Fibroblast of lung (primary cell): Measurements from ENCODE around the gene UGT1A1.
"Not testable (repeated sequence)": the region's sequence is repeated elsewhere in the genome, so short reads cannot be mapped to it uniquely, and the experiment has no call there.

Experiments
- EZH2 ChIP-seq: IDR thresholded peaks from 2 replicates; pipeline ENCODE4 v1.5.1; 2012; ENCODE audit warnings: low read length, control low read depth, mild to moderate bottlenecking; ENCODE audit errors: missing control alignments
- TF ChIP-seq, protein P1 (sequence below), 2 donors: IDR thresholded peaks in 1 of 2; conservative IDR thresholded peaks in 1 of 2; 1 replicate in 1 of 2; 2 replicates in 1 of 2; pipeline ENCODE4 v1.5.1; 2011 to 2012; ENCODE audit warnings: low read length in 2 of 2, control low read depth in 1 of 2, inconsistent platforms in 1 of 2, low read depth in 1 of 2, mild to moderate bottlenecking in 1 of 2

DNA sequence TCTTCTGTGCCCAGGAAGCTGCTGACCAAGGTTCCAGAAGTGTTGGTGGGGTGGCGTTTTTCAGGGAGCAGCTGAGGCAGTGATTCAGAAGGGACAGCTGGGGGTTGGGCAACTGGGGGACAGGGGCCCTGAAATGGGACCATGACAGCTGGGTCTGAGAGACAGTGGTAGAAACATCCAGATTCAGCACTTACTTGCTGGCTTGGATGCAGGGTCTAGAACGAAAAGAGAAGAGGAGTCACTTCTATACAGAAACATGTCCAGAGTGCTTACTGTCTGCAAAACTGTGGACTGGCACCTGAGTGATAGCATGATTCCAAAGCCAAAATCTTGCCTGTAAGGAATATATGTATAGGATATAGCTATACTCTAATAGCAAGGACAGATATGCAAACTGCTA is 14.2 kb upstream of the UGT1A1 start:
- TF ChIP-seq, protein P1, sequence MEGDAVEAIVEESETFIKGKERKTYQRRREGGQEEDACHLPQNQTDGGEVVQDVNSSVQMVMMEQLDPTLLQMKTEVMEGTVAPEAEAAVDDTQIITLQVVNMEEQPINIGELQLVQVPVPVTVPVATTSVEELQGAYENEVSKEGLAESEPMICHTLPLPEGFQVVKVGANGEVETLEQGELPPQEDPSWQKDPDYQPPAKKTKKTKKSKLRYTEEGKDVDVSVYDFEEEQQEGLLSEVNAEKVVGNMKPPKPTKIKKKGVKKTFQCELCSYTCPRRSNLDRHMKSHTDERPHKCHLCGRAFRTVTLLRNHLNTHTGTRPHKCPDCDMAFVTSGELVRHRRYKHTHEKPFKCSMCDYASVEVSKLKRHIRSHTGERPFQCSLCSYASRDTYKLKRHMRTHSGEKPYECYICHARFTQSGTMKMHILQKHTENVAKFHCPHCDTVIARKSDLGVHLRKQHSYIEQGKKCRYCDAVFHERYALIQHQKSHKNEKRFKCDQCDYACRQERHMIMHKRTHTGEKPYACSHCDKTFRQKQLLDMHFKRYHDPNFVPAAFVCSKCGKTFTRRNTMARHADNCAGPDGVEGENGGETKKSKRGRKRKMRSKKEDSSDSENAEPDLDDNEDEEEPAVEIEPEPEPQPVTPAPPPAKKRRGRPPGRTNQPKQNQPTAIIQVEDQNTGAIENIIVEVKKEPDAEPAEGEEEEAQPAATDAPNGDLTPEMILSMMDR (conservative IDR thresholded peaks at IDR 0.05 in 1 of 2, IDR thresholded peaks at IDR 0.05 in 1 of 2; ENCODE audit: low read depth in 1 of 2, low read length in 2 of 2) = not testable (repeated sequence)
- TF ChIP-seq EZH2 = not testable (repeated sequence)
